ENCODE results near the gene CENPE. TPM values are rescaled to one million over a fixed set of nuclear protein-coding genes. Genes with fewer than 3 reads are reported as not detected.

The CENPE gene
- total RNA-seq, 1 experiment from 2014 or later = 38.1 TPM

DNA sequence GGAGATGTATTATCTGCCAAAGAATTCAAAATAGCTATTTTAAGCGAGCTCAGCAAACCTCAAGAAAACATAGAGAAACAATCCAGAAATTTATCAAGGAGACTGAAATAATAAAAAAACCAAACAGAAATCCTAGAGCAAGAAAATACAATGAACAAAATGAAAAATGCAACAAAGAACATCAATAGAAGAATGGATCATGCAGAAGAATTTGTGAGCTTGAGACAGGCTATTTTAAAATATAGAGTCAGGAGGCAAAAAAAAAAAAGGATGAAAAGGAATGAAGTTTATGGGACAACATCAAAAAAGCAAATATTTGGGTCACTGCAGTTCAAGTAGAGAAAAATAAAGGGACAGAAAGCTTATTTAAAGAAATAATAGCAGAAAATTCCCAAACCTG is 29.1 kb downstream of the CENPE start:
- no peaks in the 10 kb centered on the region for H3K23me2 ChIP-seq (ENCODE audit: insufficient read length, low read depth, low read length, poor library complexity, severe bottlenecking)
- H3K27ac ChIP-seq (ENCODE audit: insufficient read length, low read depth, low read length) = no peak overlapping the region
- H2BK12ac ChIP-seq (ENCODE audit: insufficient read length, low read depth, low read length) = no peak overlapping the region
- no peak overlapping the region for H2BK5ac ChIP-seq (ENCODE audit: insufficient read length, low read length)
- Mint-ChIP-seq H3K36me3 (ENCODE audit: insufficient read depth in 1 of 3, low read depth in 3 of 3) (peaks cover 25 to 54% (median 53%) of the 10 kb centered on the region in 3 experiments), H3K4me3 (no peak overlapping the region), H3K9me3 (no peaks in the 10 kb centered on the region; a peak in 1 of 5 replicates), H3K27ac (no peak overlapping the region), H3K27me3 (ENCODE audit: low read depth) (no peaks in the 10 kb centered on the region), H3K4me1 (no peaks in the 10 kb centered on the region)
- H4K20me1 ChIP-seq (ENCODE audit: control insufficient read depth, insufficient read depth, insufficient read length) = no peaks in the 10 kb centered on the region
- no peaks in the 10 kb centered on the region for H3K4me1 ChIP-seq (ENCODE audit: insufficient read depth, low read length)
- H3K9ac ChIP-seq (ENCODE audit: extremely low read depth, insufficient read length, low read length) = no peak overlapping the region
- WGBS (ENCODE audit: extremely low coverage, insufficient read length, low lambda C conversion rate) = no CpG with 5 or more reads among the region's 1 CpG
- H3K56ac ChIP-seq (ENCODE audit: insufficient read length, low read depth, low read length) = no peak overlapping the region
- TF ChIP-seq, protein P1, sequence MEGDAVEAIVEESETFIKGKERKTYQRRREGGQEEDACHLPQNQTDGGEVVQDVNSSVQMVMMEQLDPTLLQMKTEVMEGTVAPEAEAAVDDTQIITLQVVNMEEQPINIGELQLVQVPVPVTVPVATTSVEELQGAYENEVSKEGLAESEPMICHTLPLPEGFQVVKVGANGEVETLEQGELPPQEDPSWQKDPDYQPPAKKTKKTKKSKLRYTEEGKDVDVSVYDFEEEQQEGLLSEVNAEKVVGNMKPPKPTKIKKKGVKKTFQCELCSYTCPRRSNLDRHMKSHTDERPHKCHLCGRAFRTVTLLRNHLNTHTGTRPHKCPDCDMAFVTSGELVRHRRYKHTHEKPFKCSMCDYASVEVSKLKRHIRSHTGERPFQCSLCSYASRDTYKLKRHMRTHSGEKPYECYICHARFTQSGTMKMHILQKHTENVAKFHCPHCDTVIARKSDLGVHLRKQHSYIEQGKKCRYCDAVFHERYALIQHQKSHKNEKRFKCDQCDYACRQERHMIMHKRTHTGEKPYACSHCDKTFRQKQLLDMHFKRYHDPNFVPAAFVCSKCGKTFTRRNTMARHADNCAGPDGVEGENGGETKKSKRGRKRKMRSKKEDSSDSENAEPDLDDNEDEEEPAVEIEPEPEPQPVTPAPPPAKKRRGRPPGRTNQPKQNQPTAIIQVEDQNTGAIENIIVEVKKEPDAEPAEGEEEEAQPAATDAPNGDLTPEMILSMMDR (conservative IDR thresholded peaks at IDR 0.05) = no peak
- no peak overlapping the region for H2BK20ac ChIP-seq (ENCODE audit: low read depth, low read length, poor library complexity, severe bottlenecking)
- no peak overlapping the region for H3K14ac ChIP-seq (ENCODE audit: insufficient read depth, low read length)
- no peak overlapping the region for H3K4me2 ChIP-seq (ENCODE audit: insufficient read depth, insufficient read length, low read length)
- H2AK5ac ChIP-seq (ENCODE audit: insufficient read length, low read length) = no peak overlapping the region
- H3K9me3 ChIP-seq (ENCODE audit: control insufficient read depth, low read depth, low read length) = no peaks in the 10 kb centered on the region
- H4K8ac ChIP-seq (replicated peaks; ENCODE audit: insufficient read length, low read depth, low read length) = no peak overlapping the region
- no peak overlapping the region for H3T11ph ChIP-seq (ENCODE audit: low read length)
- no peak overlapping the region for H4K91ac ChIP-seq (ENCODE audit: insufficient read length, low read depth, low read length)
- no peaks in the 10 kb centered on the region; the same call in 1 of the 2 replicates for H3K79me2 ChIP-seq (ENCODE audit: insufficient read depth, low read length)
- no peaks in the 10 kb centered on the region for H3K79me1 ChIP-seq (ENCODE audit: insufficient read depth, low read depth, low read length, poor library complexity, severe bottlenecking)
- H2BK15ac ChIP-seq (ENCODE audit: low read depth, low read length) = no peak overlapping the region
- no peak overlapping the region for H2AFZ ChIP-seq (ENCODE audit: low read length)
- H3K27me3 ChIP-seq (ENCODE audit: insufficient read depth, low read length) = no peaks in the 10 kb centered on the region
- no peak overlapping the region for H3K23ac ChIP-seq (ENCODE audit: insufficient read length, low read depth, low read length)
- no peak for DNase-seq
- no peak overlapping the region for H4K5ac ChIP-seq (ENCODE audit: insufficient read length, low read depth, low read length)
- H3K18ac ChIP-seq (ENCODE audit: insufficient read length, low read depth, low read length) = no peak overlapping the region
- H2BK120ac ChIP-seq (ENCODE audit: low read depth, low read length, poor library complexity, severe bottlenecking) = no peak overlapping the region
- no peak overlapping the region for H3K4ac ChIP-seq (ENCODE audit: low read depth, low read length)

All from H9 (cell line).